Measurements from ENCODE around the gene WDR41. TPM values are rescaled to one million over a fixed set of nuclear protein-coding genes. Genes with fewer than 3 reads are reported as not detected.

The WDR41 gene
- total RNA-seq, 1 experiment from 2014 or later = 57.3 TPM

GRCh38 chr5:77454123-77454522 is 38.0 kb downstream of the WDR41 start:
- Histone ChIP-seq H3K27ac (ENCODE audit: low read length) (no peak overlapping the region), H3K36me3 (ENCODE audit: control insufficient read depth, insufficient read depth, low read length) (no peaks in the 10 kb centered on the region), H3K27me3 (ENCODE audit: control insufficient read depth, insufficient read depth, low read length) (no peaks in the 10 kb centered on the region), H3K4me1 (ENCODE audit: control insufficient read depth, insufficient read depth, low read length) (no peaks in the 10 kb centered on the region), H3K4me3 (ENCODE audit: low read depth in 2 of 2, low read length in 2 of 2) (no peak overlapping the region), H3K9me3 (ENCODE audit: control insufficient read depth, insufficient read depth, low read depth, low read length) (no peaks in the 10 kb centered on the region)
- intact Hi-C loops (cut with micrococcal nuclease; ENCODE audit: unreplicated experiment) = no loop called here
- POLR2A ChIA-PET = no interaction called here
- no peak for DNase-seq (ENCODE audit: low read depth, low spot score)
- no peak for TF ChIP-seq POLR2AphosphoS5 (IDR thresholded peaks at IDR 0.05; ENCODE audit: low read depth, low read length)
- no peak for TF ChIP-seq TCF7L2 (IDR thresholded peaks at IDR 0.05; ENCODE audit: low read depth, low read length)
- TF ChIP-seq CTCF (IDR thresholded peaks at IDR 0.05) = no peak
- TF ChIP-seq SIN3A (IDR thresholded peaks at IDR 0.05; ENCODE audit: borderline replicate concordance, insufficient read depth, low read depth, low read length) = no peak
- TF ChIP-seq REST (IDR thresholded peaks at IDR 0.05; ENCODE audit: insufficient read depth in 1 of 2, low read depth in 2 of 2, low read length in 1 of 2) = no peak
- in situ Hi-C loops (cut with HindIII; ENCODE audit: low pct_unique_long_range_greater_than_20kb, low sequenced_read_pairs) = no loop called here
- no TSS peak for BruUV-seq (replicated peaks)
- no peak for ATAC-seq
- CTCF ChIA-PET = no interaction called here

GRCh38 chr5:77452351-77452750 is 39.8 kb downstream of the WDR41 start:
- H3K36me3 ChIP-seq (ENCODE audit: control insufficient read depth, insufficient read depth, low read length) = no peaks in the 10 kb centered on the region
- H3K4me3 ChIP-seq (ENCODE audit: low read depth in 2 of 2, low read length in 2 of 2) = no peak overlapping the region
- no peak for ATAC-seq
- no peaks in the 10 kb centered on the region for H3K9me3 ChIP-seq (ENCODE audit: control insufficient read depth, insufficient read depth, low read depth, low read length)
- CTCF ChIA-PET = no interaction called here
- no peaks in the 10 kb centered on the region for H3K4me1 ChIP-seq (ENCODE audit: control insufficient read depth, insufficient read depth, low read length)
- no peak for DNase-seq (ENCODE audit: low read depth, low spot score)
- in situ Hi-C loops (cut with HindIII; ENCODE audit: low pct_unique_long_range_greater_than_20kb, low sequenced_read_pairs) (no loop called here), intact Hi-C loops (cut with micrococcal nuclease; ENCODE audit: unreplicated experiment) (no loop called here)
- no TSS peak for BruUV-seq (replicated peaks)
- H3K27ac ChIP-seq (ENCODE audit: low read length) = no peak overlapping the region
- no peak for TF ChIP-seq SIN3A (IDR thresholded peaks at IDR 0.05; ENCODE audit: borderline replicate concordance, insufficient read depth, low read depth, low read length)
- no peak for TF ChIP-seq CTCF (IDR thresholded peaks at IDR 0.05)
- no peak for TF ChIP-seq POLR2AphosphoS5 (IDR thresholded peaks at IDR 0.05; ENCODE audit: low read depth, low read length)
- no peak for TF ChIP-seq TCF7L2 (IDR thresholded peaks at IDR 0.05; ENCODE audit: low read depth, low read length)
- no peak for TF ChIP-seq REST (IDR thresholded peaks at IDR 0.05; ENCODE audit: insufficient read depth in 1 of 2, low read depth in 2 of 2, low read length in 1 of 2)
- POLR2A ChIA-PET = no interaction called here
- no peaks in the 10 kb centered on the region for H3K27me3 ChIP-seq (ENCODE audit: control insufficient read depth, insufficient read depth, low read length)
